Activated CD4-positive, CD25-positive, alpha-beta regulatory T cell (primary cell): ENCODE measurements around the gene LCE2A.
"Not testable (repeated sequence)": the region's sequence is repeated elsewhere in the genome, so short reads cannot be mapped to it uniquely, and the experiment has no call there.

Source experiments
- DNase-seq, 4 experiments: peaks; one replicate each; lab custom pipeline; 2025; lab: John Stamatoyannopoulos, UW

LCE2A gene

GRCh38 chr1:152697701-152698600, at the start of gene LCE2A:
Gene LCE2A (plus strand): TSS chr1:152698345. CDS start chr1:152698902, 557 bp downstream.
- no peak for DNase-seq

- DNase-seq = peak in 1 of 4 experiments; percentile 5
Measured at GRCh38 chr1:152654110-152654509, 44.0 kb upstream of the LCE2A start.

GRCh38 chr1:152656459-152656858, 41.7 kb upstream of the LCE2A start:
- no peak for DNase-seq

- DNase-seq = no peak
Measured at GRCh38 chr1:152657677-152658076, 40.5 kb upstream of the LCE2A start.

GRCh38 chr1:152658649-152659048, 39.5 kb upstream of the LCE2A start:
- DNase-seq = no peak

GRCh38 chr1:152663098-152663497, 35.0 kb upstream of the LCE2A start, which contains the start of gene LCE2D:
Gene LCE2D (plus strand): TSS chr1:152663380. CDS start chr1:152664106, 726 bp downstream.
- DNase-seq = no peak

- DNase-seq = not testable (repeated sequence)
Measured at GRCh38 chr1:152666171-152666570, 32.0 kb upstream of the LCE2A start.

- no peak for DNase-seq
Measured at GRCh38 chr1:152667648-152668047, 30.5 kb upstream of the LCE2A start.

GRCh38 chr1:152673016-152673415, 25.1 kb upstream of the LCE2A start:
- no peak for DNase-seq

GRCh38 chr1:152674983-152675382, 23.2 kb upstream of the LCE2A start, which contains the start of gene LCE2C:
Gene LCE2C (plus strand): TSS chr1:152675279. CDS start chr1:152676016, 737 bp downstream.
- not testable (repeated sequence) for DNase-seq

- DNase-seq = no peak
Measured at GRCh38 chr1:152679459-152679858, 18.7 kb upstream of the LCE2A start.

GRCh38 chr1:152681616-152682015, 16.5 kb upstream of the LCE2A start:
- no peak for DNase-seq

GRCh38 chr1:152683846-152684245, 14.3 kb upstream of the LCE2A start:
- DNase-seq = no peak

GRCh38 chr1:152685823-152686222, 12.3 kb upstream of the LCE2A start, which contains the start of gene LCE2B:
Gene LCE2B (plus strand): TSS chr1:152686123. CDS start chr1:152686844, 721 bp downstream.
- DNase-seq = not testable (repeated sequence)

- no peak for DNase-seq
Measured at GRCh38 chr1:152699746-152700145, 1.6 kb downstream of the LCE2A start.

- DNase-seq = no peak
Measured at GRCh38 chr1:152707860-152708259, 9.7 kb downstream of the LCE2A start, which contains the start of gene LCE4A. Gene LCE4A (plus strand): TSS chr1:152708160. CDS start chr1:152709076, 916 bp downstream.

GRCh38 chr1:152718238-152718637, 20.1 kb downstream of the LCE2A start:
- no peak for DNase-seq

GRCh38 chr1:152725261-152725660, 27.1 kb downstream of the LCE2A start:
- DNase-seq = no peak

GRCh38 chr1:152728986-152729385, 30.8 kb downstream of the LCE2A start:
- DNase-seq = no peak

- no peak for DNase-seq
Measured at GRCh38 chr1:152735648-152736047, 37.5 kb downstream of the LCE2A start.

- no peak for DNase-seq
Measured at GRCh38 chr1:152737997-152738396, 39.9 kb downstream of the LCE2A start.

- no peak for DNase-seq
Measured at GRCh38 chr1:152739841-152740240, 41.7 kb downstream of the LCE2A start.

GRCh38 chr1:152741656-152742055, 43.5 kb downstream of the LCE2A start:
- no peak for DNase-seq
